HG02840 (cell line): ENCODE results near the gene B4GALT5.
"Not testable (repeated sequence)": the region's sequence is repeated elsewhere in the genome, so short reads cannot be mapped to it uniquely, and the experiment has no call there.

Experiments used
- ATAC-seq: cut with Tn5 transposase; IDR thresholded peaks from one replicate; pipeline ENCODE4 v1.9.1; 2021; ENCODE audit warnings: mild to moderate bottlenecking, moderate library complexity, moderate number of reproducible peaks; ENCODE audit not compliant: unreplicated experiment, low FRiP score

B4GALT5 gene

GRCh38 chr20:49612127-49612738 is 101.4 kb downstream of the B4GALT5 start:
- ATAC-seq, result no peak

GRCh38 chr20:49611539-49612126 is 102.0 kb downstream of the B4GALT5 start:
- not testable (repeated sequence) for ATAC-seq

DNA sequence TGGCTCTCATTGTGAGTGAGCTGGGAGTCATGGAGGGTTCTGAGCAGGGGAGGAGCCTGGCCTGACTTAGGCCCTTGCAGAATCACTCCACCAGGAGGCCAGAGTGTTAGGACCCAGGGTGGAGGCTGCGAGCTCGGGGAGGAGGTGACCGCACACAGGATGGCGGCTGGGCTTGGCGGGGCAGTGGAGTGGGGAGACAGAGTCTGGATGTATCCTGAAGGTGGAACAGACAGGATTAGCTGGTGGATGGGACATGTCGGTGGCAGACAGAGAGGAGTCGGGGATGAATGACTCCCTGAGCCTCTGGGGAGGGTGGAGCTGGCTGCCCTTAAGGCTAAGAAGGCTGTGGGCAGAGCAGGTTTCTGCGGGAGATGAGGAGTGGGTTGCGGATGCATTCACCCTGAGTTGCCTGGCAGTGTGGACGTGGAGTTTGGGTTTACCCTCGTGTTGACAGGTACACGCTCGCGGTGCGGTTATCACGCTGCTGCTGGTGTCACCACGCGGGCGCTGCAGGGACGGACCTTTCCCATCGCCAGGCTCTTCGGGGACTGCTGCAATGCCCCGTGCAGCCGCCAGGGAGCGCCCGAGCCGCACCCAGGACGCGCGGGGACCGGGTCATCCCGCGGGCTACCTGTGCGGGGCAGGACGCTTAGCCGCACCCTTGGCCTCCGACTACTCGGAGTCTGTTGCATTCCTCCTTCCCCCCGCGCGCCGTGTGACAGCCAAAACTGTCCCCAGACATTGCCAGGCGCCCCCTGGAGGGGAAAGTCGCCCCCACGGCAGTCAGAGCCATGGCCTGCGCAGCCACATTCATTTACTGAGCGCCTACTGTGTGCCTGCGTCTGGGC is 102.8 kb downstream of the B4GALT5 start:
- no peak for ATAC-seq

GRCh38 chr20:49608752-49609670 is 104.7 kb downstream of the B4GALT5 start:
- ATAC-seq, result peak; percentile 55

- no peak for ATAC-seq
Observed at GRCh38 chr20:49607568-49607967, 106.1 kb downstream of the B4GALT5 start.

DNA sequence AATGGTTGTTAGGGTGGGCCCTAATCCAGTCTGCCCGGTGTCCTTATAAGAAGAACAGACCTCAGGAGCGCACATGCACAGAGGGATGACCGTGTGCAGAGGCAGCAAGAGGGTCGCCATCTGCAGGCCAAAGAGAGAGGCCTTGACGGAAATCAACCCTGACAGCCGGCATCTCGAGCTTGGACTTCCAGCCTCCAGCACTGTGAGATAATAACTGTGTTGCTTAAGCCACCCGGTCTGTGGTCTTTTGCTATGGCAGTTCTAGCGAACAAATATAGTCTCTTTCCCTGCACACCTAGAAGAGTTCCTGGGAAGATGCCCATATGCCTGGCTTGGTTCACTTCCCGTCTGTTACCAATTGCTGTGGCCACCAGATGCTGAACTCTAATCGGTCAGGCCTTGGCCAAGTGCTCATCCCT is 110.5 kb downstream of the B4GALT5 start:
- ATAC-seq, result no peak

GRCh38 chr20:49602345-49603208 is 111.1 kb downstream of the B4GALT5 start:
- no peak for ATAC-seq

DNA sequence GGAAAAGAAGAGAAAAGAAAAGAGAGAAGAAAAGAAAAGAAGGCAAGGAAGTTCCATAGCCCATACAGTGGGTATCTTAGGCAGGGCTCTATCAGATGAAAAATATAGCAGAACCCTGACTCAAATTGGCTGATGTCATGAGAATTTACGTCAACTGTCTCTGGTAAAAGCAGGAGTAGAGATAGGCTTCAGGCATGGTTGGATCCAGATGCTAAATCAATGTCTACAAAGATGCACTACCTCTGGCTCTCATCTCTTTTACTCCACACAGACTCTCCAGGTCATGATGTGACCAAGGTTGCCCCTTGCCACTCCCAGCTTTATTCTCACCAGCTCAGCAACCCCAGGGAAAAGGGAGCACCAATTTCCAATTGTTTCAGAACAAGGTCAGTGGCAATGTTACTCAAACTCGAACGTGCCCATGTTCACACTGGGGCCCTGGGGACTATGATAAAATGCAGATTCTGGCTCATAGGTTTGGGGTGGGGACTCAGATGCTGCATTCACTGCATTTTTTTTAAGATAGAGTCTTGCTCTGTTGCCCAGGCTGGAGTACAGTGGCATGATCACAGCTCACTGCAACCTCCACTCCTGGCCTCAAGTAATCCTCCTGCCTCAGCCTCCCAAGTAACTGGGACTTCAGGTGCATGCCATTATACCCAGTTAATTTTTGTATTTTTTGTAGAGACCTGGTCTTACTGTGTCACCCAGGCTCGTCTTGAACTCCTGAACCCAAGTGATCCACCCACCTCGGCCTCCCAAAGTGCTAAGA is 112.3 kb downstream of the B4GALT5 start:
- ATAC-seq, result no peak

DNA sequence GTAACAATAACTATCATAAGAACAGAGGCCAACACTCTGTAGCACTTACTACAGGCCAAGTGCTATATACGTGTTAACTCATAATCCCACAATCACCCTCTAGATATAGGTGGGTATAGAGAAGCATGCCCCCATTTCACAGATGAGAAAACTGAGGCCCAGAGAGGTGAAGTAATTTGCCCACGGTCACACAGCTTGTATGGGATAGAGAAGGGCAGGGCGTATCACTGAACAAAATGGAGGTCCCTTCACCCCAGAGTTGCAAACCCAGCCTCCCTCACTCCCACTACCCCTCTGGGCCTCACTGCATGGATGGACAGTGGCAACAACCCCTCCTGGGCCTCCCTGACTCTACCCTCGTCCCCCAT is 113.9 kb downstream of the B4GALT5 start:
- no peak for ATAC-seq

DNA sequence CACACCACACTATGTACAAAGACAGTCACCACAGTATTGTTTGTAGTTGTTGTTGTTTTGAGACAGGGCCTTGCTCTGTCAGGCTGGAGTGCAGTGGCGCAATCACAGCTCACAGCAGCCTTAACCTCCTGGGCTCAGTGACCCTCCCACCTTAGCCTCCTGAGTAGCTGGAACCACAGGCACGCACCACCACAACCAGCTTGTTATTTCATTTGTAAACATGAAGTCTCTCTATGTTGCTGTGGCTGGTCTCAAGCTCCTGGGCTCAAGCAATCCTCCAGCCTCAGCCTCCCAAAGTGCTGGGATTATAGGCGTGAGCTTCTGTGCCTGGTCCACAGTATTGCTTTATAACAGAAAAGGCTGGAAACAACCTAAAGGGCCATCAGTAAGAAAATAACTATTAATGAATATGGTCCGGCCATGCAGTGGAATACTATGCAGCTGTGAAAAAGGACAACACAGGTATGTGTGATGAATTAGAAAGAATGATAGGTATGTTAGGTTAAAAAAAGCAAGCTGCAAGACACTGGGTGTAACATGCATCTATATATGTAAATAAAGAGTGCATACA is 115.8 kb downstream of the B4GALT5 start:
- no peak for ATAC-seq

- no peak for ATAC-seq
Observed at GRCh38 chr20:49595811-49596561, 117.7 kb downstream of the B4GALT5 start.

DNA sequence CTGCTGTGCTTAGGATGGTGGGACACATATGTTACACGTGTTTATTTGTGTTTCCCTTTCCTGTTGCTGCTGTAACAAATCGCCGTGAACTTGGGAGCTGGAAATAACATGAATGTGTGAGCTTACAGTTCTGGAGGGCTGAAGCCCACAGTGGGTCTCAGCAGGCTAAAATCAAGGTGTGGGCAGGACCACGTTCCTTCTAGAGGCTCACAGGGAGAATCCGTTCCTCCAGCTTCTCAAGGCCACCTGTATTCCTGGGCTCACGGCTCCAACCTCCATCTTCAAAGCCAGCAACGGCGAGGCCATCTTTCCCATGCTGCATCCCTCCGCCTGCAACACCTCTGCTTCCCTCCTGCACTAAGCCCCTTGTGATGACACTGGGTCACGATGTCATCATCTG is 118.3 kb downstream of the B4GALT5 start:
- no peak for ATAC-seq

DNA sequence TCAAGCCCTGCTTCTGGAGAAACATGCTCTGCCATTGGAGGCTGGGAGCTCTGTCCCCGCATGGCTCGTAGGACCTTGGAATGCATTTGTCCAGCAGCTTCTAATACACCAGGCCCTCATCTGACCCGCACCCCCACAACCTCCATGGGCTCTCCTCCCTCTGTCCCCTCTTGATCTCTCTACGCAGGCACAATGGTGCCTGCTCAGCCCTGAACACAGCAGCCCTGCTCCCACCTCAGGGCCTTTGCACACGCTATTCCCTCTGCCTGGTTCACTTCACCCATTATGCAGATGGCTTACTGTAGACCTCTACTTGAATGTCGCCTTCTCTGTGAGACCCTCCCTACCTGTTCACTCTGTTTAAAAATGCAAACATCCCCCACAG is 118.8 kb downstream of the B4GALT5 start:
- no peak for ATAC-seq

GRCh38 chr20:49594143-49594930 is 119.3 kb downstream of the B4GALT5 start:
- no peak for ATAC-seq

- no peak for ATAC-seq
Observed at GRCh38 chr20:49593466-49594142, 120.1 kb downstream of the B4GALT5 start.

DNA sequence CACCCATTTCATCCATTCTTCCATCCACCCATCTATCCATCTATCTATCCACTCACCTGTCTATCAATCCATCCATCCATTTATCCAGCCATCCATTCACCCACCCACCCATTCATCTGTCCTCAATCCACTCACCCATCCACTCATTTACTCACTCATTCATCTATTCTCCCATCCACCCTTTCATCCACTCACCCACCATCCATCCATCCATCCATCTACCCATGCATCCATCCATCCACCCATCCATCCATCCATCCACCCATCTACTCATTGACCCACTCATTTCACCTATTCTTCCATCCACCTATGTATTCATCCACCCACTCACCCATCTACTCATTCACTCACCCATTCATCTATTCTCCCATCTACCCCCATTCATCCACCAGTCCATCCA is 121.6 kb downstream of the B4GALT5 start:
- no peak for ATAC-seq
